Ascending aorta (tissue), 2 donors: ENCODE results near the gene DBN1. TPM values are rescaled to one million over a fixed set of nuclear protein-coding genes. Genes with fewer than 3 reads are reported as not detected.
A peak's percentile ranks its signal among the peaks of the same experiment; 100 is the strongest.

Source experiments
- DNase-seq, 2 donors: peaks; one replicate each; pipeline ENCODE4 v3.0.0-alpha.2; 2019; ENCODE audit warnings: low spot score in 2 of 2
- H3K27ac ChIP-seq, 2 donors: fragments of 200-600 bp; sonication (generic); one replicate each; pipeline ENCODE4 v1.5.1; 2016 to 2017; ENCODE audit warnings: mild to moderate bottlenecking in 1 of 2
- H3K27me3 ChIP-seq: fragments of 200-600 bp; sonication (generic); one replicate; pipeline ENCODE4 v1.5.1; 2017
- H3K36me3 ChIP-seq, 2 donors: fragments of 200-600 bp; sonication (generic); one replicate each; pipeline ENCODE4 v1.5.1; 2016
- H3K4me1 ChIP-seq, 2 donors: fragments of 200-600 bp; sonication (generic); one replicate each; pipeline ENCODE4 v1.5.1; 2016 to 2017; ENCODE audit warnings: mild to moderate bottlenecking in 1 of 2
- H3K4me3 ChIP-seq, 2 donors: fragments of 200-600 bp; sonication (generic); one replicate each; pipeline ENCODE4 v1.5.1; 2016 to 2017; ENCODE audit warnings: mild to moderate bottlenecking in 1 of 2
- H3K9me3 ChIP-seq, 2 donors: fragments of 200-600 bp; sonication (generic); one replicate each; pipeline ENCODE4 v1.5.1; 2016
- CTCF ChIP-seq, 3 experiments: fragments of 200-600 bp in 2 of 3; fragments of 450-650 bp in 1 of 3; sonication (generic) in 2 of 3; IDR thresholded peaks; one replicate each; pipeline ENCODE4 v1.5.1; 2016 to 2019; ENCODE audit warnings: antibody characterized with exemption in 3 of 3, mild to moderate bottlenecking in 1 of 3, moderate library complexity in 1 of 3
- intact Hi-C: fragments of 100-400 bp; cut with DNase I; formaldehyde crosslinking; loops from one replicate; pipeline ENCODE4 v1.15.1; 2023
- total RNA-seq: library from RNA; depleted of rRNA; stranded (reverse); fragments of >200 nt; gene quantifications from one replicate; pipeline ENCODE4 v1.1.0, GENCODE V29; 2016

DBN1 gene
- total RNA-seq, 1 donor from 2014 or later: 151 TPM

GRCh38 chr5:177449140-177450061 is 24.0 kb downstream of the DBN1 start:
- intact Hi-C loops: loop anchor here (5.0 to 10.0 kb wide), 2 partner anchors 137 to 335 kb away; partner anchors contain the start of gene MXD3

GRCh38 chr5:177448244-177448950 is 25.0 kb downstream of the DBN1 start:
- Histone ChIP-seq H3K4me3 (peak overlapping the region in 1 of 2 donors; percentile 70), H3K4me1 (peaks cover 17 to 24% of the 10 kb centered on the region in 2 donors), H3K36me3 (no peaks in the 10 kb centered on the region), H3K27ac (no peak overlapping the region), H3K27me3 (no peaks in the 10 kb centered on the region), H3K9me3 (no peaks in the 10 kb centered on the region)
- intact Hi-C loops: no loop called here
- no peak for DNase-seq
- TF ChIP-seq CTCF (IDR thresholded peaks at IDR 0.05): no peak

More at GRCh38 chr5:177449140-177450061, 24.0 kb downstream of the DBN1 start:
- no peak for DNase-seq
- no peak for TF ChIP-seq CTCF (IDR thresholded peaks at IDR 0.05)
- no peaks in the 10 kb centered on the region for H3K36me3 ChIP-seq
- no peak overlapping the region for H3K27ac ChIP-seq
- H3K4me3 ChIP-seq: no peak overlapping the region
- H3K4me1 ChIP-seq: peaks cover 17 to 29% of the 10 kb centered on the region in 2 donors
- no peaks in the 10 kb centered on the region for H3K27me3 ChIP-seq
- H3K9me3 ChIP-seq: no peaks in the 10 kb centered on the region

- Histone ChIP-seq H3K4me1 (peaks cover 17 to 24% of the 10 kb centered on the region in 2 donors), H3K9me3 (no peaks in the 10 kb centered on the region), H3K4me3 (peak overlapping the region; percentile 59 to 70), H3K27ac (no peak overlapping the region), H3K27me3 (no peaks in the 10 kb centered on the region), H3K36me3 (no peaks in the 10 kb centered on the region)
- no peak for TF ChIP-seq CTCF (IDR thresholded peaks at IDR 0.05)
- intact Hi-C loops: loop anchor here (1.0 kb wide), 1 partner anchor 21 kb away; the partner anchor contains the start of gene GRK6
- DNase-seq: peak in 1 of 2 donors; percentile 87
Measured at GRCh38 chr5:177447611-177448243, 25.7 kb downstream of the DBN1 start.

- no peaks in the 10 kb centered on the region for H3K27me3 ChIP-seq
- H3K4me1 ChIP-seq: peaks cover 17 to 24% of the 10 kb centered on the region in 2 donors
- H3K4me3 ChIP-seq: peak overlapping the region; percentile 59 to 70
- H3K9me3 ChIP-seq: no peaks in the 10 kb centered on the region
- H3K36me3 ChIP-seq: peaks cover 2% of the 10 kb centered on the region in 2 donors
- intact Hi-C loops: loop anchor here (1.0 kb wide), 1 partner anchor 21 kb away; the partner anchor contains the start of gene GRK6
- no peak for DNase-seq
- H3K27ac ChIP-seq: no peak overlapping the region
- TF ChIP-seq CTCF (IDR thresholded peaks at IDR 0.05): no peak
Measured at GRCh38 chr5:177447066-177447610, 26.3 kb downstream of the DBN1 start.
